Fibroblast of pulmonary artery (primary cell): ENCODE results near the gene MEGF11.

ENCODE experiments used
- DNase-seq: peaks from one replicate; pipeline ENCODE4 v3.0.0-alpha.2; 2010; ENCODE audit warnings: low read depth
- H3K4me3 ChIP-seq: replicated peaks from 2 replicates; pipeline ENCODE4 v1.5.1; 2011; ENCODE audit warnings: low read depth, mild to moderate bottlenecking, control low read depth, low read length, moderate library complexity
- CTCF ChIP-seq: IDR thresholded peaks from 2 replicates; pipeline ENCODE4 v1.5.1; 2011; ENCODE audit warnings: mild to moderate bottlenecking, control low read depth, low read length, inconsistent platforms; ENCODE audit errors: missing control alignments

MEGF11 gene

GRCh38 chr15:66288093-66288492 lies 34.5 kb upstream of the MEGF11 start:
- H3K4me3 ChIP-seq, result no peak overlapping the region
- TF ChIP-seq CTCF, result no peak
- DNase-seq, result no peak

GRCh38 chr15:66287461-66288057 lies 34.0 kb upstream of the MEGF11 start:
- peak; percentile 46 for DNase-seq
- peak; percentile 56 for TF ChIP-seq CTCF
- H3K4me3 ChIP-seq, result no peak overlapping the region

- H3K4me3 ChIP-seq, result no peak overlapping the region
- peak; percentile 3 for DNase-seq
- no peak for TF ChIP-seq CTCF
Measured at GRCh38 chr15:66285533-66286280, 32.2 kb upstream of the MEGF11 start.

- no peak for DNase-seq
Measured at GRCh38 chr15:66284271-66284670, 30.7 kb upstream of the MEGF11 start.

GRCh38 chr15:66278671-66279070 lies 25.1 kb upstream of the MEGF11 start:
- DNase-seq, result no peak
- TF ChIP-seq CTCF, result no peak
- H3K4me3 ChIP-seq, result no peak overlapping the region

More at GRCh38 chr15:66284271-66284670, 30.7 kb upstream of the MEGF11 start:
- no peak overlapping the region for H3K4me3 ChIP-seq
- no peak for TF ChIP-seq CTCF

GRCh38 chr15:66278056-66278455 lies 24.5 kb upstream of the MEGF11 start:
- no peak for TF ChIP-seq CTCF
- no peak overlapping the region for H3K4me3 ChIP-seq
- DNase-seq, result no peak

GRCh38 chr15:66276546-66276945 lies 23.0 kb upstream of the MEGF11 start:
- no peak for DNase-seq
- TF ChIP-seq CTCF, result no peak
- no peak overlapping the region for H3K4me3 ChIP-seq
